HepG2 (cell line): Measurements from ENCODE around the gene MBD3L2. TPM values are rescaled to one million over a fixed set of nuclear protein-coding genes. Genes with fewer than 3 reads are reported as not detected.

ENCODE experiments used
- ATAC-seq: fragments of 200-7000 bp; cut with Tn5 transposase; 3 replicates; pipeline ENCODE4 v1.9.1; 2020; ENCODE audit warnings: mild to moderate bottlenecking, moderate library complexity
- BruUV-seq: library from RNA; stranded (reverse); fragments of 400-500 nt; replicated peaks from 2 replicates; lab custom pipeline; 2021; lab: Mats Ljungman, UMichigan
- CTCF ChIA-PET: fragments of 300-600 bp; formaldehyde crosslinking; extraction: SDS; loops from one replicate; lab custom pipeline; 2021; ENCODE audit warnings: low total read pairs, inconsistent platforms, low intra/inter-chr PET ratio; lab: Yijun Ruan, JAX
- POLR2A ChIA-PET: fragments of 350-600 bp; sonication (Branson Sonifier 250); formaldehyde crosslinking; loops from one replicate; lab custom pipeline; 2020; ENCODE audit warnings: antibody characterized with exemption, inconsistent platforms; lab: Yijun Ruan, JAX
- DNase-seq: peaks from one replicate; pipeline ENCODE4 v3.0.0-alpha.2; 2015; ENCODE audit warnings: low spot score
- FAIRE-seq: peaks from 3 replicates; lab custom pipeline; 2011; peaks lifted over from hg19 to GRCh38; lab: Jason Lieb, UNC
- H2AFZ ChIP-seq: one replicate; pipeline ENCODE4 v1.6.1; 2011; ENCODE audit warnings: low read length, inconsistent platforms
- H3K27ac ChIP-seq: fragments of 300-600 bp; 3 replicates; pipeline ENCODE4 v1.8.0; 2011; ENCODE audit warnings: mixed run types, mild to moderate bottlenecking, mixed read lengths, low read length, inconsistent platforms; ENCODE audit not compliant: insufficient read depth; ENCODE audit errors: extremely low read length
- H3K27me3 ChIP-seq, 2 experiments: fragments of 200-600 bp in 1 of 2; 2 replicates in 1 of 2; 3 replicates in 1 of 2; pipeline versions ENCODE4 v1.6.0 to v1.8.0; 2011; ENCODE audit warnings: low read length in 2 of 2, mild to moderate bottlenecking in 2 of 2, moderate library complexity in 2 of 2, inconsistent platforms in 1 of 2; ENCODE audit not compliant: insufficient read depth in 2 of 2, control insufficient read depth in 1 of 2
- H3K36me3 ChIP-seq, 2 experiments: fragments of 200-600 bp in 1 of 2; replicated peaks in 1 of 2; 2 replicates in 1 of 2; 3 replicates in 1 of 2; pipeline versions ENCODE4 v1.5.1 to v1.8.0; 2011; ENCODE audit warnings: low read length in 2 of 2, inconsistent platforms in 1 of 2; ENCODE audit not compliant: insufficient read depth in 2 of 2, control insufficient read depth in 1 of 2
- H3K4me1 ChIP-seq: 2 replicates; pipeline ENCODE4 v1.5.1; 2012; ENCODE audit warnings: low read length, inconsistent platforms; ENCODE audit not compliant: insufficient read depth
- H3K4me2 ChIP-seq: 2 replicates; pipeline ENCODE4 v1.6.0; 2011; ENCODE audit warnings: low read depth, low read length, inconsistent platforms
- H3K4me3 ChIP-seq, 3 experiments: fragments of 200-600 bp in 1 of 3; sonication (generic), shearing (Covaris generic) in 1 of 3; replicated peaks in 1 of 3; 2 replicates each; pipeline ENCODE4 v1.5.1; 2011 to 2016; ENCODE audit warnings: low read length in 3 of 3, inconsistent platforms in 2 of 3, low read depth in 2 of 3, mild to moderate bottlenecking in 2 of 3, control low read depth in 1 of 3, mixed read lengths in 1 of 3; ENCODE audit not compliant: insufficient read depth in 1 of 3
- H3K79me2 ChIP-seq: one replicate; pipeline ENCODE4 v1.6.1; 2011; ENCODE audit warnings: low read length, inconsistent platforms; ENCODE audit not compliant: insufficient read depth
- H3K9ac ChIP-seq: 2 replicates; pipeline ENCODE4 v1.6.0; 2011; ENCODE audit warnings: mild to moderate bottlenecking, low read depth, low read length, inconsistent platforms; ENCODE audit not compliant: insufficient read depth
- H3K9me3 ChIP-seq: 2 replicates; pipeline ENCODE4 v1.5.1; 2012; ENCODE audit warnings: mild to moderate bottlenecking, low read length
- H4K20me1 ChIP-seq: 2 replicates; pipeline ENCODE4 v1.6.0; 2011; ENCODE audit warnings: inconsistent platforms, mild to moderate bottlenecking, low read length, moderate library complexity; ENCODE audit not compliant: insufficient read depth
- ADNP ChIP-seq: sonication (generic); formaldehyde crosslinking; IDR thresholded peaks from 2 replicates; pipeline ENCODE4 v1.4.0; 2020; ENCODE audit warnings: missing genetic modification reagents
- HHEX ChIP-seq: IDR thresholded peaks from 2 replicates; pipeline ENCODE4 v1.6.1; 2016; ENCODE audit warnings: control low read depth
- HMG20B ChIP-seq: conservative IDR thresholded peaks from 2 replicates; pipeline ENCODE4 v1.6.1; 2016; ENCODE audit warnings: missing genetic modification reagents, missing compliant biosample characterization
- PCBP1 ChIP-seq: fragments of 200-400 bp; formaldehyde crosslinking; IDR thresholded peaks from 2 replicates; pipeline ENCODE4 v1.6.1; 2017; ENCODE audit warnings: mild to moderate bottlenecking, low read depth, low read length, borderline replicate concordance
- PCBP2 ChIP-seq: fragments of 200-400 bp; formaldehyde crosslinking; optimal IDR thresholded peaks from 2 replicates; pipeline ENCODE3; 2018; ENCODE audit warnings: low read length, low read depth; ENCODE audit not compliant: poor library complexity, severe bottlenecking
- RNF2 ChIP-seq: fragments of 450-650 bp; conservative IDR thresholded peaks from 2 replicates; pipeline ENCODE4 v1.6.1; 2016; ENCODE audit warnings: low read depth
- SAFB2 ChIP-seq: sonication (generic); formaldehyde crosslinking; IDR thresholded peaks from 2 replicates; pipeline ENCODE4 v1.5.1; 2020; ENCODE audit warnings: missing genetic modification reagents, low read depth, mild to moderate bottlenecking, borderline replicate concordance
- ZNF224 ChIP-seq: sonication (generic); formaldehyde crosslinking; IDR thresholded peaks from 2 replicates; pipeline ENCODE4 v1.5.0; 2020; ENCODE audit warnings: mild to moderate bottlenecking, missing genetic modification reagents
- ZNF33A ChIP-seq: sonication (generic); formaldehyde crosslinking; IDR thresholded peaks from 2 replicates; pipeline ENCODE4 v1.5.1; 2020; ENCODE audit warnings: missing genetic modification reagents, mild to moderate bottlenecking, moderate library complexity, borderline replicate concordance
- ZNF557 ChIP-seq: sonication (generic); formaldehyde crosslinking; IDR thresholded peaks from 2 replicates; pipeline ENCODE4 v1.4.0; 2020; ENCODE audit warnings: missing genetic modification reagents
- WGBS: methylation state at CpG from one replicate; pipeline ENCODE4 v1.1.6; 2017; ENCODE audit warnings: low lambda C conversion rate; 5-methylcytosine and 5-hydroxymethylcytosine counted together
- in situ Hi-C: cut with HindIII; loops from 2 replicates; pipeline ENCODE4 v1.10.0; 2017; ENCODE audit warnings: low pct_unique_long_range_greater_than_20kb; ENCODE audit not compliant: extremely low pct_ligation_motif_present
- intact Hi-C: fragments of 100-400 bp; cut with micrococcal nuclease; formaldehyde crosslinking; loops from one replicate; pipeline ENCODE4 v1.10.0; 2022; ENCODE audit not compliant: unreplicated experiment
- polyA plus RNA-seq, 8 experiments: library from polyadenylated mRNA; depleted of rRNA in 3 of 8; stranded (reverse) in 7 of 8; unstranded in 1 of 8; fragments of >200 nt; fragmentation: Illumina TruSeq in 4 of 8; extraction: Trizol in 4 of 8; gene quantifications; 2 replicates each; pipeline versions ENCODE4 v1.2.1 to v1.2.3, GENCODE V29; 2011 to 2016; ENCODE audit warnings: low read depth in 4 of 8, missing spikeins in 1 of 8, mixed read lengths in 1 of 8; ENCODE audit not compliant: insufficient read depth in 1 of 8
- total RNA-seq, 5 experiments: library from RNA; depleted of rRNA; stranded (reverse); fragments of >200 nt; fragmentation: Illumina TruSeq; extraction: Trizol; gene quantifications; 2 replicates each; pipeline ENCODE4 v1.2.3, GENCODE V29; 2016; ENCODE audit warnings: low read depth in 1 of 5
- TF ChIP-seq, protein P1 (sequence below): sonication (generic); formaldehyde crosslinking; IDR thresholded peaks from 2 replicates; pipeline ENCODE4 v1.4.0; 2020; ENCODE audit warnings: mild to moderate bottlenecking, missing genetic modification reagents
- TF ChIP-seq, protein P2 (sequence below): sonication (generic); formaldehyde crosslinking; IDR thresholded peaks from 2 replicates; pipeline ENCODE4 v1.5.1; 2020; ENCODE audit warnings: mild to moderate bottlenecking, missing genetic modification reagents, borderline replicate concordance

The MBD3L2 gene
- total and polyA plus RNA-seq, 2 of the 13 experiments (the other 11 are each of a cell fraction or from before 2014, with no cell fraction given), result not detected

DNA sequence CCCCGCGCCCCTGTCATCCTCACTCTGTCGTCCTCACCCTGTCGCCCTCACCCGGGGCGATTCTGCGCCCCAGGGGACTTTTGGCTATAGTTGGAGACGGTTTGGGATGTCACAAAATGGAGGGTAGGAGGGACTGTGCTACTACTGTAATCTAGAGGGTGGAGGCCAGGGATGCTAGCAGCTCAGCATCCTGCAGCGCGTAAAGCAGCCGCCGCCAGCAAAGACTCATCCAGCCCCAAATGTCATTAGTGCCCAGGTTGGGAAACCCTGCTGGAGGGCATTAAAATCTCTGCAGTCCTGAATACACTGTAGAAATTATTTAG, 20.7 kb downstream of the MBD3L2 start (continued):
- TF ChIP-seq, protein P1, sequence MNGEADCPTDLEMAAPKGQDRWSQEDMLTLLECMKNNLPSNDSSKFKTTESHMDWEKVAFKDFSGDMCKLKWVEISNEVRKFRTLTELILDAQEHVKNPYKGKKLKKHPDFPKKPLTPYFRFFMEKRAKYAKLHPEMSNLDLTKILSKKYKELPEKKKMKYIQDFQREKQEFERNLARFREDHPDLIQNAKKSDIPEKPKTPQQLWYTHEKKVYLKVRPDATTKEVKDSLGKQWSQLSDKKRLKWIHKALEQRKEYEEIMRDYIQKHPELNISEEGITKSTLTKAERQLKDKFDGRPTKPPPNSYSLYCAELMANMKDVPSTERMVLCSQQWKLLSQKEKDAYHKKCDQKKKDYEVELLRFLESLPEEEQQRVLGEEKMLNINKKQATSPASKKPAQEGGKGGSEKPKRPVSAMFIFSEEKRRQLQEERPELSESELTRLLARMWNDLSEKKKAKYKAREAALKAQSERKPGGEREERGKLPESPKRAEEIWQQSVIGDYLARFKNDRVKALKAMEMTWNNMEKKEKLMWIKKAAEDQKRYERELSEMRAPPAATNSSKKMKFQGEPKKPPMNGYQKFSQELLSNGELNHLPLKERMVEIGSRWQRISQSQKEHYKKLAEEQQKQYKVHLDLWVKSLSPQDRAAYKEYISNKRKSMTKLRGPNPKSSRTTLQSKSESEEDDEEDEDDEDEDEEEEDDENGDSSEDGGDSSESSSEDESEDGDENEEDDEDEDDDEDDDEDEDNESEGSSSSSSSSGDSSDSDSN, result peak; percentile 5; the same call in 1 of the 2 replicates
- TF ChIP-seq, protein P2, sequence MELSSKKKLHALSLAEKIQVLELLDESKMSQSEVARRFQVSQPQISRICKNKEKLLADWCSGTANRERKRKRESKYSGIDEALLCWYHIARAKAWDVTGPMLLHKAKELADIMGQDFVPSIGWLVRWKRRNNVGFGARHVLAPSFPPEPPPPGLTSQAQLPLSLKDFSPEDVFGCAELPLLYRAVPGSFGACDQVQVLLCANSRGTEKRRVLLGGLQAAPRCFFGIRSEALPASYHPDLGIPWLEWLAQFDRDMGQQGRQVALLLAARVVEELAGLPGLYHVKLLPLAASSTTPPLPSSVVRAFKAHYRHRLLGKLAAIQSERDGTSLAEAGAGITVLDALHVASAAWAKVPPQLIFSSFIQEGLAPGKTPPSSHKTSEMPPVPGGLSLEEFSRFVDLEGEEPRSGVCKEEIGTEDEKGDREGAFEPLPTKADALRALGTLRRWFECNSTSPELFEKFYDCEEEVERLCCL (CRISPR knock-in tag), result 0 out of 2 replicates have a peak, but pooled peaks have one; percentile 13

DNA sequence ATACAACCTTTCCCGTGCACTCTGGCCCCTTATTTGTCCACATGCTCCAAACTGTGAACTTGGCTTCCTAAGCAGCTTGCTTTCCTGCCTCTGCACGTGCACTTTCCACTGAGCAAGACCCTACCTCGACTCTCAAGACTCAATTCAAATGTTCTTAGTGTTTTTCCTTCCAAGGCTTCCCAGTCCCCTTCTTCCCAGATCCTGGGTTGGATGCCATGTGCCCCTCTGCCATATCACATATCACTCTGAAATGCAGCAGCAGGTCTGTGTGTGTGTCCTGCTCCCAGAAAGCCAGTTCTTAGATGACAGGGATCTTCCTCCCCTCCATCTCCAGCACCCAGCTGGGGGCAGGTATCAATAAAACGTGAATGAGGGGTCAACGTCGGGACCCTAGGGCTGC, 23.4 kb downstream of the MBD3L2 start:
- ChIA-PET POLR2A (no interaction called here), CTCF (no interaction called here)
- peaks cover 7 to 46% of the 10 kb centered on the region in 2 experiments for H3K36me3 ChIP-seq
- FAIRE-seq, result no peak
- H3K79me2 ChIP-seq, result peaks cover 11% of the 10 kb centered on the region
- peaks cover 5% of the 10 kb centered on the region for H3K9me3 ChIP-seq
- no peaks in the 10 kb centered on the region for H4K20me1 ChIP-seq
- in situ Hi-C loops, result no loop called here
- H3K4me1 ChIP-seq, result peaks cover 14% of the 10 kb centered on the region
- no peak overlapping the region for H3K4me2 ChIP-seq
- H3K27ac ChIP-seq, result no peak overlapping the region
- WGBS, result 95% methylated on average over 6 of the region's 6 CpGs
- H2AFZ ChIP-seq, result no peak overlapping the region
- no TSS peak for BruUV-seq
- no peak overlapping the region for H3K9ac ChIP-seq
- no peaks in the 10 kb centered on the region; a peak in 1 of 5 replicates for H3K27me3 ChIP-seq
- H3K4me3 ChIP-seq, result no peak overlapping the region
- no peak for TF ChIP-seq HHEX (CRISPR knock-in tag)
- no peak for TF ChIP-seq ADNP (CRISPR knock-in tag)
- no peak for TF ChIP-seq RNF2
- TF ChIP-seq SAFB2 (CRISPR knock-in tag), result no peak
- TF ChIP-seq ZNF33A (CRISPR knock-in tag), result no peak
- TF ChIP-seq ZNF224 (CRISPR knock-in tag), result no peak
- no peak for TF ChIP-seq HMG20B (CRISPR knock-in tag)
- TF ChIP-seq ZNF557 (CRISPR knock-in tag), result no peak
- no peak for TF ChIP-seq PCBP1
- no peak for TF ChIP-seq PCBP2
- intact Hi-C loops, result no loop called here
- ATAC-seq, result no peak
- DNase-seq, result no peak
